GM23338 (cell line): Measurements from ENCODE around the gene ANKUB1. TPM values are rescaled to one million over a fixed set of nuclear protein-coding genes. Genes with fewer than 3 reads are reported as not detected.

ENCODE experiments used
- ATAC-seq: fragments of 200-7000 bp; cut with Tn5 transposase; 3 replicates; pipeline ENCODE4 v1.9.1; 2020
- DNase-seq: peaks from one replicate; pipeline ENCODE4 v3.0.0-alpha.2; 2015; ENCODE audit warnings: low spot score
- H2AFZ ChIP-seq: fragments of 200-600 bp; sonication (generic); 2 replicates; pipeline ENCODE4 v1.8.0; 2016; ENCODE audit warnings: antibody characterized with exemption, mild to moderate bottlenecking, moderate library complexity
- H3F3A ChIP-seq: fragments of 200-600 bp; sonication (generic); replicated peaks from 2 replicates; pipeline ENCODE4 v1.8.0; 2017; ENCODE audit warnings: antibody characterized with exemption, mixed run types, low read depth
- H3K27ac ChIP-seq: fragments of 200-600 bp; sonication (generic); 2 replicates; pipeline ENCODE4 v1.6.1; 2016; ENCODE audit warnings: low read depth
- H3K27me3 ChIP-seq: fragments of 200-600 bp; sonication (generic); 2 replicates; pipeline ENCODE4 v1.8.0; 2016; ENCODE audit warnings: mild to moderate bottlenecking, mixed run types, moderate library complexity; ENCODE audit not compliant: insufficient read depth
- H3K36me3 ChIP-seq: fragments of 200-600 bp; sonication (generic); 2 replicates; pipeline ENCODE4 v1.8.0; 2016; ENCODE audit warnings: mild to moderate bottlenecking; ENCODE audit not compliant: insufficient read depth
- H3K4me1 ChIP-seq: fragments of 200-600 bp; sonication (generic); 2 replicates; pipeline ENCODE4 v1.8.0; 2016; ENCODE audit warnings: mild to moderate bottlenecking, moderate library complexity; ENCODE audit not compliant: insufficient read depth
- H3K4me2 ChIP-seq: fragments of 200-600 bp; sonication (generic); 2 replicates; pipeline ENCODE4 v1.7.1; 2017; ENCODE audit warnings: mixed run types
- H3K4me3 ChIP-seq: fragments of 200-600 bp; sonication (generic); 2 replicates; pipeline ENCODE4 v1.6.1; 2016; ENCODE audit warnings: mixed run types
- H3K79me2 ChIP-seq: fragments of 200-600 bp; sonication (generic); replicated peaks from 2 replicates; pipeline ENCODE4 v1.8.0; 2017; ENCODE audit warnings: mild to moderate bottlenecking; ENCODE audit not compliant: insufficient read depth
- H3K9me2 ChIP-seq: fragments of 200-600 bp; sonication (generic); 2 replicates; pipeline ENCODE4 v1.8.0; 2017; ENCODE audit not compliant: insufficient read depth
- H4K20me1 ChIP-seq: fragments of 200-600 bp; sonication (generic); replicated peaks from 2 replicates; pipeline ENCODE4 v1.8.0; 2017; ENCODE audit warnings: mild to moderate bottlenecking; ENCODE audit not compliant: insufficient read depth
- H3K27ac Mint-ChIP-seq: 2 replicates; pipeline ENCODE4 v1.8.0; 2020; ENCODE audit warnings: inconsistent platforms, mild to moderate bottlenecking, moderate library complexity, mixed read lengths
- H3K27me3 Mint-ChIP-seq: 3 replicates; pipeline ENCODE4 v1.8.0; 2022; ENCODE audit warnings: low read depth, mild to moderate bottlenecking, moderate library complexity, mixed read lengths, inconsistent platforms; ENCODE audit not compliant: insufficient read depth, poor library complexity
- H3K36me3 Mint-ChIP-seq: 3 replicates; pipeline ENCODE4 v1.8.0; 2021; ENCODE audit warnings: low read depth, mild to moderate bottlenecking, inconsistent platforms, moderate library complexity, mixed read lengths
- H3K4me1 Mint-ChIP-seq: 3 replicates; pipeline ENCODE4 v1.8.0; 2020; ENCODE audit warnings: mild to moderate bottlenecking, inconsistent platforms, mixed read lengths
- H3K4me3 Mint-ChIP-seq: 3 replicates; pipeline ENCODE4 v1.8.0; 2021; ENCODE audit warnings: moderate library complexity, mild to moderate bottlenecking, inconsistent platforms, mixed read lengths
- H3K9me3 Mint-ChIP-seq: 3 replicates; pipeline ENCODE4 v1.8.0; 2020; ENCODE audit warnings: moderate library complexity, mild to moderate bottlenecking, inconsistent platforms, mixed read lengths
- EZH2 ChIP-seq: fragments of 200-600 bp; sonication (generic); IDR thresholded peaks from one replicate; pipeline ENCODE4 v1.8.0; 2017; ENCODE audit warnings: antibody characterized with exemption, mild to moderate bottlenecking, low read depth; ENCODE audit not compliant: unreplicated experiment
- EZH2phosphoT487 ChIP-seq: fragments of 200-600 bp; sonication (generic); IDR thresholded peaks from one replicate; pipeline ENCODE4 v1.8.1; 2018; ENCODE audit warnings: antibody characterized with exemption; ENCODE audit not compliant: unreplicated experiment
- JUNB ChIP-seq: IDR thresholded peaks from one replicate; pipeline ENCODE4 v1.6.1; 2016; ENCODE audit warnings: antibody characterized with exemption; ENCODE audit not compliant: unreplicated experiment
- NANOG ChIP-seq: IDR thresholded peaks from 2 replicates; pipeline ENCODE4 v1.6.1; 2016; ENCODE audit warnings: antibody characterized with exemption, borderline replicate concordance
- POLR2AphosphoS5 ChIP-seq: IDR thresholded peaks from 2 replicates; pipeline ENCODE4 v1.6.1; 2016; ENCODE audit warnings: antibody characterized with exemption, low read depth
- STAT1 ChIP-seq: IDR thresholded peaks from one replicate; pipeline ENCODE4 v1.6.1; 2016; ENCODE audit warnings: antibody characterized with exemption; ENCODE audit not compliant: unreplicated experiment
- ZNF114 ChIP-seq: fragments of 250-450 bp; sonication (Bioruptor Pico); IDR thresholded peaks from 2 replicates; pipeline ENCODE4 v1.5.0; 2020; ENCODE audit warnings: mild to moderate bottlenecking, moderate library complexity
- ZNF331 ChIP-seq: fragments of 250-450 bp; sonication (Bioruptor Pico); IDR thresholded peaks from 2 replicates; pipeline ENCODE4 v1.5.0; 2020; ENCODE audit warnings: low read depth, mild to moderate bottlenecking, moderate library complexity
- polyA plus RNA-seq: library from polyadenylated mRNA; unstranded; fragments of >200 nt; fragmentation: Nextera tagmentation; extraction: Ambion mirVana; gene quantifications from 2 replicates; pipeline ENCODE4 v1.2.1, GENCODE V29; 2016
- total RNA-seq: library from RNA; depleted of rRNA; stranded (reverse); fragments of >200 nt; shearing (Covaris generic); gene quantifications from 2 replicates; pipeline ENCODE4 v1.2.3, GENCODE V29; 2014
- TF ChIP-seq, protein P1 (sequence below): IDR thresholded peaks from 2 replicates; pipeline ENCODE4 v1.6.1; 2016; ENCODE audit warnings: antibody characterized with exemption
- TF ChIP-seq, protein P2 (sequence below): fragments of 250-450 bp; sonication (Bioruptor Pico); IDR thresholded peaks from 2 replicates; pipeline ENCODE4 v1.5.0; 2020; ENCODE audit warnings: mild to moderate bottlenecking, moderate library complexity
- TF ChIP-seq, protein P3 (sequence below): IDR thresholded peaks from one replicate; pipeline ENCODE4 v1.6.1; 2018; ENCODE audit warnings: antibody characterized with exemption; ENCODE audit not compliant: unreplicated experiment

Gene ANKUB1
- total and polyA plus RNA-seq, 2 experiments from 2014 or later, result not detected

DNA sequence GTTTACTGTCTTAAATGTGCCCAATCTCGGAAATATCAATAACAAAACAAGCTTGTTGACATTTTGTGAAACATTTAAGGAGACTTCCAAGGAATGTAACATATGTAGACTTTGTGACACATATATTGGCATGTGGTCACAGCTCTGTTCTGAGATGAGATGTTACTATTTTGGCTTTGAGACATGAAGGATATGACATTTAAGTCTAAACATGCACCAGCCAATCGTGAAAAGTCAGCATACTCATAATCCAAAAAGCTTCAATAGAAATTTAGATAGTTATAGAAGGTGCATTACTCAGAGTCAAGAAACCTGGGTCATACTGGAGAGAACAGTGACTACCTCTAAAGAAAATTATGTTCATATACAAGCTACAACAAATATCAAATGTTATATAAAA lies 53.5 kb downstream of the ANKUB1 start (continued):
- no peak for TF ChIP-seq NANOG
- no peak for TF ChIP-seq EZH2phosphoT487
- TF ChIP-seq, protein P1, sequence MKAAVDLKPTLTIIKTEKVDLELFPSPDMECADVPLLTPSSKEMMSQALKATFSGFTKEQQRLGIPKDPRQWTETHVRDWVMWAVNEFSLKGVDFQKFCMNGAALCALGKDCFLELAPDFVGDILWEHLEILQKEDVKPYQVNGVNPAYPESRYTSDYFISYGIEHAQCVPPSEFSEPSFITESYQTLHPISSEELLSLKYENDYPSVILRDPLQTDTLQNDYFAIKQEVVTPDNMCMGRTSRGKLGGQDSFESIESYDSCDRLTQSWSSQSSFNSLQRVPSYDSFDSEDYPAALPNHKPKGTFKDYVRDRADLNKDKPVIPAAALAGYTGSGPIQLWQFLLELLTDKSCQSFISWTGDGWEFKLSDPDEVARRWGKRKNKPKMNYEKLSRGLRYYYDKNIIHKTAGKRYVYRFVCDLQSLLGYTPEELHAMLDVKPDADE, result no peak
- no peak for TF ChIP-seq ZNF114
- TF ChIP-seq JUNB, result no peak
- TF ChIP-seq ZNF331, result no peak
- TF ChIP-seq STAT1, result no peak

DNA sequence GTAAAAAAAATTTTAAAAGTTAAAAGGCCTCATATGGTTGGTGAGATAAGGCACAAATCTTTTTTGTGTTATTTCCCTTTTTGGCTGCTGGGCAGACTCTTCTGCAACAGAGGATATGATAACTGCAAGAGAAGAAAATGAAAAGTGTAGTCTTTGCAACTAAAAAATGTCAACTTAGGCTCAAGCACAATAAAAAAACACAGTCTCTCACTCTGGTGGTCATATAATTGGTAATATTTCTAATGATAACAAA lies 55.5 kb downstream of the ANKUB1 start:
- Histone ChIP-seq H3K27me3 (no peaks in the 10 kb centered on the region), H3K79me2 (no peaks in the 10 kb centered on the region), H3F3A (no peaks in the 10 kb centered on the region), H3K9me2 (no peaks in the 10 kb centered on the region), H3K4me2 (no peak overlapping the region), H3K36me3 (no peaks in the 10 kb centered on the region), H3K27ac (no peak overlapping the region), H2AFZ (no peak overlapping the region), H3K4me1 (no peaks in the 10 kb centered on the region), H3K4me3 (no peak overlapping the region), H4K20me1 (no peaks in the 10 kb centered on the region)
- ATAC-seq, result no peak
- H3K4me1 Mint-ChIP-seq, result no peaks in the 10 kb centered on the region
- no peaks in the 10 kb centered on the region for H3K27me3 Mint-ChIP-seq
- H3K9me3 Mint-ChIP-seq, result no peaks in the 10 kb centered on the region
- peaks cover 11% of the 10 kb centered on the region for H3K36me3 Mint-ChIP-seq
- TF ChIP-seq POLR2AphosphoS5 (no peak), STAT1 (no peak), ZNF331 (no peak), NANOG (no peak), ZNF114 (no peak), EZH2 (no peak), JUNB (no peak)
- TF ChIP-seq, protein P2, sequence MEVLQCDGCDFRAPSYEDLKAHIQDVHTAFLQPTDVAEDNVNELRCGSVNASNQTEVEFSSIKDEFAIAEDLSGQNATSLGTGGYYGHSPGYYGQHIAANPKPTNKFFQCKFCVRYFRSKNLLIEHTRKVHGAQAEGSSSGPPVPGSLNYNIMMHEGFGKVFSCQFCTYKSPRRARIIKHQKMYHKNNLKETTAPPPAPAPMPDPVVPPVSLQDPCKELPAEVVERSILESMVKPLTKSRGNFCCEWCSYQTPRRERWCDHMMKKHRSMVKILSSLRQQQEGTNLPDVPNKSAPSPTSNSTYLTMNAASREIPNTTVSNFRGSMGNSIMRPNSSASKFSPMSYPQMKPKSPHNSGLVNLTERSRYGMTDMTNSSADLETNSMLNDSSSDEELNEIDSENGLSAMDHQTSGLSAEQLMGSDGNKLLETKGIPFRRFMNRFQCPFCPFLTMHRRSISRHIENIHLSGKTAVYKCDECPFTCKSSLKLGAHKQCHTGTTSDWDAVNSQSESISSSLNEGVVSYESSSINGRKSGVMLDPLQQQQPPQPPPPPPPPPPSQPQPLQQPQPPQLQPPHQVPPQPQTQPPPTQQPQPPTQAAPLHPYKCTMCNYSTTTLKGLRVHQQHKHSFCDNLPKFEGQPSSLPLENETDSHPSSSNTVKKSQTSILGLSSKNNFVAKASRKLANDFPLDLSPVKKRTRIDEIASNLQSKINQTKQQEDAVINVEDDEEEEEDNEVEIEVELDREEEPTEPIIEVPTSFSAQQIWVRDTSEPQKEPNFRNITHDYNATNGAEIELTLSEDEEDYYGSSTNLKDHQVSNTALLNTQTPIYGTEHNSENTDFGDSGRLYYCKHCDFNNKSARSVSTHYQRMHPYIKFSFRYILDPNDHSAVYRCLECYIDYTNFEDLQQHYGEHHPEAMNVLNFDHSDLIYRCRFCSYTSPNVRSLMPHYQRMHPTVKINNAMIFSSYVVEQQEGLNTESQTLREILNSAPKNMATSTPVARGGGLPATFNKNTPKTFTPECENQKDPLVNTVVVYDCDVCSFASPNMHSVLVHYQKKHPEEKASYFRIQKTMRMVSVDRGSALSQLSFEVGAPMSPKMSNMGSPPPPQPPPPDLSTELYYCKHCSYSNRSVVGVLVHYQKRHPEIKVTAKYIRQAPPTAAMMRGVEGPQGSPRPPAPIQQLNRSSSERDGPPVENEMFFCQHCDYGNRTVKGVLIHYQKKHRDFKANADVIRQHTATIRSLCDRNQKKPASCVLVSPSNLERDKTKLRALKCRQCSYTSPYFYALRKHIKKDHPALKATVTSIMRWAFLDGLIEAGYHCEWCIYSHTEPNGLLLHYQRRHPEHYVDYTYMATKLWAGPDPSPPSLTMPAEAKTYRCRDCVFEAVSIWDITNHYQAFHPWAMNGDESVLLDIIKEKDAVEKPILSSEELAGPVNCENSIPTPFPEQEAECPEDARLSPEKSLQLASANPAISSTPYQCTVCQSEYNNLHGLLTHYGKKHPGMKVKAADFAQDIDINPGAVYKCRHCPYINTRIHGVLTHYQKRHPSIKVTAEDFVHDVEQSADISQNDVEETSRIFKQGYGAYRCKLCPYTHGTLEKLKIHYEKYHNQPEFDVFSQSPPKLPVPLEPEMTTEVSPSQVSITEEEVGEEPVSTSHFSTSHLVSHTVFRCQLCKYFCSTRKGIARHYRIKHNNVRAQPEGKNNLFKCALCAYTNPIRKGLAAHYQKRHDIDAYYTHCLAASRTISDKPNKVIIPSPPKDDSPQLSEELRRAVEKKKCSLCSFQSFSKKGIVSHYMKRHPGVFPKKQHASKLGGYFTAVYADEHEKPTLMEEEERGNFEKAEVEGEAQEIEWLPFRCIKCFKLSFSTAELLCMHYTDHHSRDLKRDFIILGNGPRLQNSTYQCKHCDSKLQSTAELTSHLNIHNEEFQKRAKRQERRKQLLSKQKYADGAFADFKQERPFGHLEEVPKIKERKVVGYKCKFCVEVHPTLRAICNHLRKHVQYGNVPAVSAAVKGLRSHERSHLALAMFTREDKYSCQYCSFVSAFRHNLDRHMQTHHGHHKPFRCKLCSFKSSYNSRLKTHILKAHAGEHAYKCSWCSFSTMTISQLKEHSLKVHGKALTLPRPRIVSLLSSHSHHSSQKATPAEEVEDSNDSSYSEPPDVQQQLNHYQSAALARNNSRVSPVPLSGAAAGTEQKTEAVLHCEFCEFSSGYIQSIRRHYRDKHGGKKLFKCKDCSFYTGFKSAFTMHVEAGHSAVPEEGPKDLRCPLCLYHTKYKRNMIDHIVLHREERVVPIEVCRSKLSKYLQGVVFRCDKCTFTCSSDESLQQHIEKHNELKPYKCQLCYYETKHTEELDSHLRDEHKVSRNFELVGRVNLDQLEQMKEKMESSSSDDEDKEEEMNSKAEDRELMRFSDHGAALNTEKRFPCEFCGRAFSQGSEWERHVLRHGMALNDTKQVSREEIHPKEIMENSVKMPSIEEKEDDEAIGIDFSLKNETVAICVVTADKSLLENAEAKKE (CRISPR knock-in tag), result no peak
- TF ChIP-seq, protein P3, sequence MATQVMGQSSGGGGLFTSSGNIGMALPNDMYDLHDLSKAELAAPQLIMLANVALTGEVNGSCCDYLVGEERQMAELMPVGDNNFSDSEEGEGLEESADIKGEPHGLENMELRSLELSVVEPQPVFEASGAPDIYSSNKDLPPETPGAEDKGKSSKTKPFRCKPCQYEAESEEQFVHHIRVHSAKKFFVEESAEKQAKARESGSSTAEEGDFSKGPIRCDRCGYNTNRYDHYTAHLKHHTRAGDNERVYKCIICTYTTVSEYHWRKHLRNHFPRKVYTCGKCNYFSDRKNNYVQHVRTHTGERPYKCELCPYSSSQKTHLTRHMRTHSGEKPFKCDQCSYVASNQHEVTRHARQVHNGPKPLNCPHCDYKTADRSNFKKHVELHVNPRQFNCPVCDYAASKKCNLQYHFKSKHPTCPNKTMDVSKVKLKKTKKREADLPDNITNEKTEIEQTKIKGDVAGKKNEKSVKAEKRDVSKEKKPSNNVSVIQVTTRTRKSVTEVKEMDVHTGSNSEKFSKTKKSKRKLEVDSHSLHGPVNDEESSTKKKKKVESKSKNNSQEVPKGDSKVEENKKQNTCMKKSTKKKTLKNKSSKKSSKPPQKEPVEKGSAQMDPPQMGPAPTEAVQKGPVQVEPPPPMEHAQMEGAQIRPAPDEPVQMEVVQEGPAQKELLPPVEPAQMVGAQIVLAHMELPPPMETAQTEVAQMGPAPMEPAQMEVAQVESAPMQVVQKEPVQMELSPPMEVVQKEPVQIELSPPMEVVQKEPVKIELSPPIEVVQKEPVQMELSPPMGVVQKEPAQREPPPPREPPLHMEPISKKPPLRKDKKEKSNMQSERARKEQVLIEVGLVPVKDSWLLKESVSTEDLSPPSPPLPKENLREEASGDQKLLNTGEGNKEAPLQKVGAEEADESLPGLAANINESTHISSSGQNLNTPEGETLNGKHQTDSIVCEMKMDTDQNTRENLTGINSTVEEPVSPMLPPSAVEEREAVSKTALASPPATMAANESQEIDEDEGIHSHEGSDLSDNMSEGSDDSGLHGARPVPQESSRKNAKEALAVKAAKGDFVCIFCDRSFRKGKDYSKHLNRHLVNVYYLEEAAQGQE, result no peak
- TF ChIP-seq, protein P1, result no peak
- no peak for DNase-seq
- no peak overlapping the region for H3K27ac Mint-ChIP-seq
- no peak overlapping the region for H3K4me3 Mint-ChIP-seq
